ENCODE measurements around the gene SWT1. TPM values are rescaled to one million over a fixed set of nuclear protein-coding genes. Genes with fewer than 3 reads are reported as not detected.
A peak's percentile ranks its signal among the peaks of the same experiment; 100 is the strongest.

The SWT1 gene
- total RNA-seq, 1 donor: 6.9 TPM

DNA sequence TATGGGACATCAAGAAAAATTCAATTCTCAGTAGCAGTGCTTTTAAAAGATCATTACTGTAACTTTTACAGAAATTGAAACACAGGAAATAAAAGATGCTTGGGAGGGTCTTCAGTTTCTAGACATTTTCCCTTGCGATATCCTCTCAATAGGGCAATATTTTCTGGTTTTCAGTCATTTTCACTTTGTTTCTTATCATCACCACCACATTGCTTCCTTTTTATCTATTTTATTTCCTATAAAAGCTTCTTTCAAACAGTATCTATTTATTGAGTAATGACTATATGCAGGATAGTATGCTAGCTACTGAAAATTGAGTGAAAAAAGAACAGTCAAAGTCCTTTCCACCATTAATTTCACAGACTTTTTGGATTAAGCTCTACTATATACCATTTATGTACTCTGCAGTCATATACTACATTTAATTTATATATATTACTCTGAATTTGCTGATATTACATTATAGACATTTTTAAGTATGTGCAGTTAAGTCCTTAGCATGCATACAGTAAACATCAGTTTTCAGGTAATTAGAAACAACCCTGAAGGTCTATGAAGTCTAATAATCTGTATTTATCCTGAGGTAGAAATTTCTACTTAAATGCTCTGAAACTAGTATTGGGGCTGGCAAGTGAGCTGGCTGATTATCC is 18.9 kb upstream of the SWT1 start:
- Histone ChIP-seq H4K20me1 (ENCODE audit: insufficient read depth, low read length) (no peaks in the 10 kb centered on the region), H2AFZ (ENCODE audit: low read length) (no peak overlapping the region), H3K36me3 (ENCODE audit: insufficient read depth, low read length) (peaks cover 29% of the 10 kb centered on the region), H3K27me3 (ENCODE audit: insufficient read depth, low read length) (no peaks in the 10 kb centered on the region), H3K4me3 (ENCODE audit: insufficient read depth, low read length) (no peak overlapping the region), H3K4me2 (ENCODE audit: insufficient read depth, low read length) (no peak overlapping the region), H3K4me1 (ENCODE audit: insufficient read depth, low read length) (no peaks in the 10 kb centered on the region), H3K79me2 (ENCODE audit: insufficient read depth, low read length) (no peaks in the 10 kb centered on the region), H3K9me3 (ENCODE audit: low read depth, low read length) (no peaks in the 10 kb centered on the region), H3K27ac (ENCODE audit: low read depth, low read length) (no peak overlapping the region)
- TF ChIP-seq CTCF (IDR thresholded peaks at IDR 0.05; ENCODE audit: extremely low read depth, low read depth, low read length): no peak
- DNase-seq (ENCODE audit: insufficient read length, low spot score, missing footprints): no peak

DNA sequence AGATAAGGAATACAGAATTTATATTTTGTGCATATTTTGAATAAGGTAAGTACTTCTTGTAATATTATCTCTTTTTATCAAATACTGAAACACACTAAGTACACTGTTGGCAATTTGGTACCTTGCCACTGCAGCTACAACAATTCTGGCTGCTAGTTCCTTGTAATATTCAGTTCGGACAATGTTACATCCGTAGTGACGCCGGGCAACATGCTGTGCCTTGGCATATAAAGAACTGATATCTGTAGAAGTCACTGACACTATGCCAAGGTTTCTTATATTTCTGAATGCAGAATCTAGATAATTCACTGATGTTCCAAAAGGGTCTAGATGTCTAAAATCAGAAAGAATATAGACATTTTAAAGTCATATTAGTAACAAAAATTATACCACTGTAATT is 17.7 kb upstream of the SWT1 start:
- Histone ChIP-seq H3K4me3 (ENCODE audit: insufficient read depth, low read length) (no peak overlapping the region), H3K79me2 (ENCODE audit: insufficient read depth, low read length) (no peaks in the 10 kb centered on the region), H3K9me3 (ENCODE audit: low read depth, low read length) (no peaks in the 10 kb centered on the region), H3K4me1 (ENCODE audit: insufficient read depth, low read length) (no peaks in the 10 kb centered on the region), H4K20me1 (ENCODE audit: insufficient read depth, low read length) (no peaks in the 10 kb centered on the region), H3K27ac (ENCODE audit: low read depth, low read length) (no peak overlapping the region), H2AFZ (ENCODE audit: low read length) (no peak overlapping the region), H3K27me3 (ENCODE audit: insufficient read depth, low read length) (no peaks in the 10 kb centered on the region), H3K4me2 (ENCODE audit: insufficient read depth, low read length) (no peak overlapping the region), H3K36me3 (ENCODE audit: insufficient read depth, low read length) (peaks cover 21% of the 10 kb centered on the region)
- DNase-seq (ENCODE audit: insufficient read length, low spot score, missing footprints): no peak
- no peak for TF ChIP-seq CTCF (IDR thresholded peaks at IDR 0.05; ENCODE audit: extremely low read depth, low read depth, low read length)

DNA sequence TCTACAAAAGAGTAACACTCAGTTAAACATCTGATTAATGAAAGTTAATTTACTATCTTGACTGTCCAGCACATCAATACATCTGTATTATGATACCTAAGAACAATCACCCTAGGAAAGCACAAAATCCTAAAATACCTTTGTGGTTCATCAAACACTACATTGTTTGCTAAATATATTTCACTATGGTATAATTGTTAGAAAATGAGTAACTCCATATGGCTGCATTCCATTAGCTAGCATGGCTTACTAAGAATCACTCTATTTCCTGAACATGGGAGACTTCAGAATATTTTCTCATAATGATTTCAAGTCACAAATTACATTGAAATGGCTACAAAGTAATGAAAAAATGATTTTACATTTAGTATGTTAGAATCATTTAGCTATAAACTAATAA is 12.7 kb upstream of the SWT1 start:
- H2AFZ ChIP-seq (ENCODE audit: low read length): no peak overlapping the region
- peaks cover 15% of the 10 kb centered on the region for H3K36me3 ChIP-seq (ENCODE audit: insufficient read depth, low read length)
- TF ChIP-seq CTCF (IDR thresholded peaks at IDR 0.05; ENCODE audit: extremely low read depth, low read depth, low read length): no peak
- no peaks in the 10 kb centered on the region for H3K9me3 ChIP-seq (ENCODE audit: low read depth, low read length)
- H3K79me2 ChIP-seq (ENCODE audit: insufficient read depth, low read length): no peaks in the 10 kb centered on the region
- no peak overlapping the region for H3K4me2 ChIP-seq (ENCODE audit: insufficient read depth, low read length)
- H4K20me1 ChIP-seq (ENCODE audit: insufficient read depth, low read length): no peaks in the 10 kb centered on the region
- H3K27me3 ChIP-seq (ENCODE audit: insufficient read depth, low read length): no peaks in the 10 kb centered on the region
- peak; percentile 42 for DNase-seq (ENCODE audit: insufficient read length, low spot score, missing footprints)
- H3K4me3 ChIP-seq (ENCODE audit: insufficient read depth, low read length): no peak overlapping the region
- H3K27ac ChIP-seq (ENCODE audit: low read depth, low read length): peak overlapping the region; percentile 24
- peaks cover 6% of the 10 kb centered on the region for H3K4me1 ChIP-seq (ENCODE audit: insufficient read depth, low read length)

DNA sequence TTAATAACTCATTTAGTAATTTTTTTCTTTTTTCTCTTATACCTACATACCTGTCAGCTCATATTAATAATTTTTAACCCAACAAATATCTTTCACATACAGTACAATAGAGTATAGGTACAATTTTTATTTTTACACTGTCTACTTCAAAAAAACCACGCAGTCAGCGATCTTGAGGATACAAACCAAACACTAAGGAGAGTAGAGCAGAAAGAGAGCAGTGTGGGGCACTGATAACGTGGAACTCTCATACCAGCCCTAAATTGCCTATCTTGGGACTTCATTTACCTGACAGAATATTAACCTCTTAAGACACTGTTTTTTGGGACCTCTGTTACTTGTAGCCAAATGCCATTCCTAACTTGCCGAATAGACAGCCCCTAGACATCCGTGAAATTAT is 5.8 kb upstream of the SWT1 start:
- no peak overlapping the region for H3K4me3 ChIP-seq (ENCODE audit: insufficient read depth, low read length)
- H2AFZ ChIP-seq (ENCODE audit: low read length): no peak overlapping the region
- peaks cover 15% of the 10 kb centered on the region for H3K79me2 ChIP-seq (ENCODE audit: insufficient read depth, low read length)
- peaks cover 11% of the 10 kb centered on the region for H3K4me1 ChIP-seq (ENCODE audit: insufficient read depth, low read length)
- no peak for DNase-seq (ENCODE audit: insufficient read length, low spot score, missing footprints)
- H3K9me3 ChIP-seq (ENCODE audit: low read depth, low read length): no peaks in the 10 kb centered on the region
- H3K27me3 ChIP-seq (ENCODE audit: insufficient read depth, low read length): no peaks in the 10 kb centered on the region
- no peak overlapping the region for H3K27ac ChIP-seq (ENCODE audit: low read depth, low read length)
- no peaks in the 10 kb centered on the region for H4K20me1 ChIP-seq (ENCODE audit: insufficient read depth, low read length)
- peaks cover 26% of the 10 kb centered on the region for H3K36me3 ChIP-seq (ENCODE audit: insufficient read depth, low read length)
- no peak overlapping the region for H3K4me2 ChIP-seq (ENCODE audit: insufficient read depth, low read length)
- TF ChIP-seq CTCF (IDR thresholded peaks at IDR 0.05; ENCODE audit: extremely low read depth, low read depth, low read length): no peak
